ENCODE results near the gene ITGA11.

The ITGA11 gene

GRCh38 chr15:68372291-68372811 is 59.6 kb downstream of the ITGA11 start:
- ATAC-seq, result peak; percentile 95
- no peak for TF ChIP-seq ARNTL (CRISPR knock-in tag; IDR thresholded peaks at IDR 0.05; ENCODE audit: borderline replicate concordance, low read depth)
- no peak for TF ChIP-seq ZFP30 (CRISPR knock-in tag; IDR thresholded peaks at IDR 0.05)
- no peak for TF ChIP-seq ZNF8 (CRISPR knock-in tag; IDR thresholded peaks at IDR 0.05)
- no peak for TF ChIP-seq BACH2 (CRISPR knock-in tag; IDR thresholded peaks at IDR 0.05; ENCODE audit: borderline replicate concordance)
- no peak for TF ChIP-seq POU6F1 (CRISPR knock-in tag; IDR thresholded peaks at IDR 0.05; ENCODE audit: borderline replicate concordance, low read depth)
- no peak for TF ChIP-seq ESRRG (CRISPR knock-in tag; IDR thresholded peaks at IDR 0.05)
- no peak for TF ChIP-seq CSDC2 (CRISPR knock-in tag; IDR thresholded peaks at IDR 0.05)
- no peak for TF ChIP-seq RARB (CRISPR knock-in tag; IDR thresholded peaks at IDR 0.05)
- no peak for TF ChIP-seq TSHZ2 (CRISPR knock-in tag; IDR thresholded peaks at IDR 0.05)
- TF ChIP-seq ISL1 (CRISPR knock-in tag; IDR thresholded peaks at IDR 0.05), result no peak
- no peak for TF ChIP-seq CSRNP3 (CRISPR knock-in tag; IDR thresholded peaks at IDR 0.05)
- TF ChIP-seq ZFP3 (CRISPR knock-in tag; IDR thresholded peaks at IDR 0.05), result no peak
- TF ChIP-seq TOX (CRISPR knock-in tag; IDR thresholded peaks at IDR 0.05; ENCODE audit: borderline replicate concordance), result no peak
- TF ChIP-seq ZC3H10 (CRISPR knock-in tag; IDR thresholded peaks at IDR 0.05), result no peak
- TF ChIP-seq OSR1 (CRISPR knock-in tag; IDR thresholded peaks at IDR 0.05), result no peak
- TF ChIP-seq TCF4 (CRISPR knock-in tag; IDR thresholded peaks at IDR 0.05; ENCODE audit: borderline replicate concordance), result no peak
- TF ChIP-seq GLIS3 (CRISPR knock-in tag; IDR thresholded peaks at IDR 0.05), result no peak
- no peak for TF ChIP-seq PATZ1 (CRISPR knock-in tag; IDR thresholded peaks at IDR 0.05; ENCODE audit: borderline replicate concordance)
- TF ChIP-seq SNAI2 (CRISPR knock-in tag; IDR thresholded peaks at IDR 0.05), result no peak
- TF ChIP-seq ZNF70 (CRISPR knock-in tag; IDR thresholded peaks at IDR 0.05), result no peak

- no peak for TF ChIP-seq ZNF8 (CRISPR knock-in tag; IDR thresholded peaks at IDR 0.05)
- no peak for TF ChIP-seq PPARA (CRISPR knock-in tag; IDR thresholded peaks at IDR 0.05; ENCODE audit: borderline replicate concordance)
- no peak for TF ChIP-seq POU6F1 (CRISPR knock-in tag; IDR thresholded peaks at IDR 0.05; ENCODE audit: borderline replicate concordance, low read depth)
- no peak for TF ChIP-seq OSR1 (CRISPR knock-in tag; IDR thresholded peaks at IDR 0.05)
- no peak for TF ChIP-seq CSDC2 (CRISPR knock-in tag; IDR thresholded peaks at IDR 0.05)
- no peak for TF ChIP-seq ZNF70 (CRISPR knock-in tag; IDR thresholded peaks at IDR 0.05)
- no peak for TF ChIP-seq SNAI2 (CRISPR knock-in tag; IDR thresholded peaks at IDR 0.05)
- TF ChIP-seq TCF4 (CRISPR knock-in tag; IDR thresholded peaks at IDR 0.05; ENCODE audit: borderline replicate concordance), result no peak
- no peak for TF ChIP-seq ZNF565 (CRISPR knock-in tag; conservative IDR thresholded peaks at IDR 0.05; ENCODE audit: low read depth)
- ATAC-seq, result no peak
Observed at GRCh38 chr15:68371851-68372250, 60.1 kb downstream of the ITGA11 start.

All from SK-N-SH treated with all-trans-retinoic acid at 6 μM for 48 hours (cell line).